Peyer's patch (tissue), 4 donors: ENCODE measurements around the gene WWOX. TPM values are rescaled to one million over a fixed set of nuclear protein-coding genes. Genes with fewer than 3 reads are reported as not detected.

Experiments
- DNase-seq, 3 donors: peaks; one replicate each; pipeline ENCODE4 v3.0.0-alpha.2; 2017 to 2019
- H3K27ac ChIP-seq, 4 donors: fragments of 200-600 bp; sonication (generic); one replicate each; pipeline ENCODE4 v1.5.1; 2016 to 2019
- H3K27me3 ChIP-seq, 2 donors: fragments of 200-600 bp; sonication (generic); one replicate each; pipeline ENCODE4 v1.5.1; 2019
- H3K36me3 ChIP-seq, 3 donors: fragments of 200-600 bp; sonication (generic); one replicate each; pipeline ENCODE4 v1.5.1; 2016 to 2019
- H3K4me1 ChIP-seq, 4 donors: fragments of 200-600 bp; sonication (generic); one replicate each; pipeline ENCODE4 v1.5.1; 2016 to 2019
- H3K4me3 ChIP-seq, 4 donors: fragments of 200-600 bp; sonication (generic); 1 replicate in 3 of 4; 2 replicates in 1 of 4; pipeline ENCODE4 v1.5.1; 2016 to 2019; ENCODE audit warnings: mild to moderate bottlenecking in 1 of 4
- H3K9me3 ChIP-seq, 4 donors: fragments of 200-600 bp; sonication (generic); one replicate each; pipeline ENCODE4 v1.5.1; 2016 to 2019; ENCODE audit warnings: mild to moderate bottlenecking in 1 of 4
- CTCF ChIP-seq, 6 experiments: fragments of 450-650 bp in 4 of 6; fragments of 200-600 bp in 2 of 6; sonication (generic) in 1 of 6; IDR thresholded peaks; one replicate each; pipeline ENCODE4 v1.5.1; 2017 to 2019; ENCODE audit warnings: antibody characterized with exemption in 6 of 6, mild to moderate bottlenecking in 3 of 6, moderate library complexity in 1 of 6
- POLR2A ChIP-seq, 2 donors: fragments of 450-650 bp; IDR thresholded peaks; one replicate each; pipeline ENCODE4 v1.5.1; 2017; ENCODE audit warnings: antibody characterized with exemption in 2 of 2, mild to moderate bottlenecking in 2 of 2, moderate library complexity in 2 of 2
- total RNA-seq, 4 donors: library from RNA; depleted of rRNA; stranded (reverse); fragments of >200 nt; gene quantifications; one replicate each; pipeline ENCODE4 v1.1.0, GENCODE V29; 2016

Gene WWOX
- total RNA-seq, 4 donors from 2014 or later, result 17.3 to 197 (median 57.5) TPM

- no peak for DNase-seq
- H3K4me3 ChIP-seq, result no peak overlapping the region
- H3K4me1 ChIP-seq, result no peaks in the 10 kb centered on the region
- no peaks in the 10 kb centered on the region for H3K27me3 ChIP-seq
- H3K27ac ChIP-seq, result no peak overlapping the region
- H3K36me3 ChIP-seq, result no peaks in the 10 kb centered on the region
- TF ChIP-seq CTCF (IDR thresholded peaks at IDR 0.05) (no peak), POLR2A (IDR thresholded peaks at IDR 0.05) (no peak)
- no peaks in the 10 kb centered on the region for H3K9me3 ChIP-seq
These were observed 485.5 kb downstream of the WWOX start for GRCh38 chr16:78584991-78585390.

GRCh38 chr16:78589331-78589730 is 489.9 kb downstream of the WWOX start:
- TF ChIP-seq CTCF (IDR thresholded peaks at IDR 0.05) (no peak), POLR2A (IDR thresholded peaks at IDR 0.05) (no peak)
- no peaks in the 10 kb centered on the region for H3K9me3 ChIP-seq
- no peak overlapping the region for H3K4me3 ChIP-seq
- H3K27me3 ChIP-seq, result no peaks in the 10 kb centered on the region
- no peaks in the 10 kb centered on the region for H3K36me3 ChIP-seq
- no peaks in the 10 kb centered on the region for H3K4me1 ChIP-seq
- DNase-seq, result no peak
- H3K27ac ChIP-seq, result no peak overlapping the region

DNA sequence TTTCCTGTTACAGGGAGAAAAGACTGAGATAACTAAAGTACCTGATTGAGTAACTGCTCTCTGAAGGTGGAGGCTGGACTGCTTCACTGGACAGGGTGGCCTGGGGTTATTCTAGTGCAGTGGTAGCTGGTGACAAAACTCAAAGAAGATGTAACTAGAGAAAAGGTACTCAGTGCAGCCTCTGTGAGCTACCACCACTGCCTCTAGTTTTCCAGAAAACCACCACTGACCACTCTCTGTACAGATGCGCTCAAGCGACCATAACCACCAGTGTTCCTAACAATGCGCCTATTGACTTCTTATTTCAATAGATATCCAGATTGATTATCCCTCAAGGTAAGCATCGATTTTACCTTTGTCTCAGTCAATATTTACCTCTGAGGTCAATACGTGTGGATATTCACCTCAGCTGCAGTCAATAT is 492.2 kb downstream of the WWOX start:
- H3K4me1 ChIP-seq, result no peaks in the 10 kb centered on the region
- DNase-seq, result no peak
- TF ChIP-seq POLR2A (IDR thresholded peaks at IDR 0.05) (no peak), CTCF (IDR thresholded peaks at IDR 0.05) (no peak)

GRCh38 chr16:78592111-78592510 is 492.7 kb downstream of the WWOX start:
- DNase-seq, result no peak
- Histone ChIP-seq H3K27me3 (no peaks in the 10 kb centered on the region), H3K4me1 (no peaks in the 10 kb centered on the region), H3K9me3 (no peaks in the 10 kb centered on the region), H3K27ac (no peak overlapping the region), H3K36me3 (no peaks in the 10 kb centered on the region), H3K4me3 (no peak overlapping the region)
- TF ChIP-seq POLR2A (IDR thresholded peaks at IDR 0.05), result no peak
- TF ChIP-seq CTCF (IDR thresholded peaks at IDR 0.05), result no peak

More for the DNA sequence above, 492.2 kb downstream of the WWOX start:
- no peak overlapping the region for H3K27ac ChIP-seq
- no peaks in the 10 kb centered on the region for H3K9me3 ChIP-seq
- H3K4me3 ChIP-seq, result no peak overlapping the region
- H3K27me3 ChIP-seq, result no peaks in the 10 kb centered on the region
- H3K36me3 ChIP-seq, result no peaks in the 10 kb centered on the region

DNA sequence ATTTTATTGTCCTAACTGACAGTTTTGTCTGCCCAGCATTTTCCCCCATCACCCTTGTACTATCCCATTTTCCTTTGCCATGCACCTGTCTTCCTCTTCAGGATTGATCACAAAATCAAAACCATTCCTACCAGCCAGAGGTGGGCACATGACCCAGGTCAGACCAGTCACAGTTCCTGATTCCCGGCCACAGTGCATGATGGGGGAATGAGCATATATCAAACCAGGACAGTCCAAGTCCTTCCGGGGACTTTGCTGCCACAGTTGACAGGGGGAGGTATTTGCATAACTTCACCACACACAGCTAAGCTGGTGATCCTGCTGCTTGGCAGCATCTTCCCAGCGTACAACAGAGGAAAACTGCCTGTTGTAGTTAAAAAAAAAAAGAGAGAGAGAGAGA is 493.9 kb downstream of the WWOX start:
- no peak for DNase-seq
- TF ChIP-seq POLR2A (IDR thresholded peaks at IDR 0.05) (no peak), CTCF (IDR thresholded peaks at IDR 0.05) (no peak)
- Histone ChIP-seq H3K27ac (no peak overlapping the region), H3K9me3 (no peaks in the 10 kb centered on the region), H3K4me3 (no peak overlapping the region), H3K36me3 (no peaks in the 10 kb centered on the region), H3K27me3 (no peaks in the 10 kb centered on the region), H3K4me1 (no peaks in the 10 kb centered on the region)

DNA sequence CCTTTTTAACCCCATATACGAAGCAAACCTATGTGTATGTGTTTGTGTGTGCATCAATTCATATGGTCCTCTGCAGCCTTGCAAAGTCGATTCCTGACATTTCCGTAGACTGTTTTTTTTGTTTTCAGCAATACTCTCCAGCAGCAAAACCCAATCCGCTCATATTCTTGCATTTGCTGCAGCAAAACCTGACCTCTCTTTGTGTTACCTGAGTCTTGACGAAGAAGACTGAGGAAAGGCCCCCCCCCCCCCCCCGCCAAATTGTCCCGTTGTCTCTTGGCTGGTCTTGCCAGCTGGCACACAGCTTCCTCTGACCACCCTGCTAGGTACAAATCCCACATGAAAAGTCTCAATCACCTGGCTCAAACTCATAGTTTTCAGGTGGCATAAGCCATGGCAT is 494.7 kb downstream of the WWOX start:
- no peaks in the 10 kb centered on the region for H3K36me3 ChIP-seq
- TF ChIP-seq POLR2A (IDR thresholded peaks at IDR 0.05) (no peak), CTCF (IDR thresholded peaks at IDR 0.05) (no peak)
- no peak for DNase-seq
- H3K27me3 ChIP-seq, result no peaks in the 10 kb centered on the region
- H3K9me3 ChIP-seq, result no peaks in the 10 kb centered on the region
- no peak overlapping the region for H3K27ac ChIP-seq
- H3K4me1 ChIP-seq, result no peaks in the 10 kb centered on the region
- H3K4me3 ChIP-seq, result no peak overlapping the region
